ENCODE data around the gene CHSY1. TPM values are rescaled to one million over a fixed set of nuclear protein-coding genes. Genes with fewer than 3 reads are reported as not detected.

Gene CHSY1
- polyA plus RNA-seq, 2 of the 4 experiments (the other 2 are of a cell fraction), result 16.0 to 28.1 TPM

DNA sequence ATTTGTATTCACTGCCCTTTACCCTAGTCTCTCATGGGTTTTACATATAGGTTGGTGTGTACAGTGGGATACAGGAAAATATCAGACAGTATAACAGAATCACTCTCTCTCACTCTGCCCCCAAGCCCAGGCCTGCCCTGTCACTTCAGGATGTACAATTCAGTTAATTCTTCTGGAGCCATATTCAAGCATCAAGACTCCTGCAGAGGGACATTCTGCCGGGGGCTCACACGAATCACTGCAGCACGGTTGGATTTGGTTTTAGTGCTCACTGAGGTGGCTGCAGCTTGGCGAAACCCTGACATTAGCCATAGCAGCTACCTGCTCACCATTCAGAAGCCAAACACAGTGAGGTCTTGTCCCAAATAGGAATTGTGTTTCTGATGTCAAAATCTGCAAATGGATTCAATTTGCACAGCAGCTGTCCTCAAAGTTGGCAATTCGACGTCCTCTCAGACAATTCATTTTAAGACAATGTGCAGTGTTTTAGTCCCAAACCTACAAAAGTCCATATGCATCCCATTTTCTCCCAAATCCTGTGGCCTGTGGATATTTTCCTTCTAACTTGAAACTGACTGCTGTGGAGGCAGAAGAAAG is 82.9 kb downstream of the CHSY1 start:
- H3K27ac ChIP-seq, result no peak overlapping the region
- H3K4me1 ChIP-seq, result no peaks in the 10 kb centered on the region
- ATAC-seq (no peak), FAIRE-seq (no peak), DNase-seq (ENCODE audit: low read depth in 1 of 2, low spot score in 1 of 2) (no peak)
- no peak overlapping the region for H3K4me2 ChIP-seq
- ChIA-PET CTCF (interaction anchor here (0.8 to 1.4 kb wide), 4 partner anchors 16 to 153 kb away, joined by 3 to 4 read pairs (median 4); no protein-coding TSS in a partner anchor), POLR2A (no interaction called here)
- 87% methylated on average over 6 of the region's 6 CpGs for WGBS (ENCODE audit: missing lambda C conversion rate)
- peaks cover 38% of the 10 kb centered on the region for H3K9me3 ChIP-seq
- TF ChIP-seq HOXB13 (CRISPR knock-in tag; IDR thresholded peaks at IDR 0.05; ENCODE audit: low read depth) (no peak), ZSCAN20 (CRISPR knock-in tag; IDR thresholded peaks at IDR 0.05) (no peak), FOSB (CRISPR knock-in tag; IDR thresholded peaks at IDR 0.05) (no peak), HEYL (CRISPR knock-in tag; IDR thresholded peaks at IDR 0.05) (no peak), NR3C1 (IDR thresholded peaks at IDR 0.05) (no peak), HDAC2 (IDR thresholded peaks at IDR 0.05) (no peak), NFE2L2 (conservative IDR thresholded peaks at IDR 0.05; ENCODE audit: low read length) (no peak), FOSL2 (IDR thresholded peaks at IDR 0.05) (no peak), FOSL2 (CRISPR knock-in tag; IDR thresholded peaks at IDR 0.05) (no peak), JUNB (IDR thresholded peaks at IDR 0.05) (no peak), ESRRA (IDR thresholded peaks at IDR 0.05; ENCODE audit: borderline replicate concordance, low read length) (no peak), CBX8 (IDR thresholded peaks at IDR 0.05) (no peak), RAD21 (conservative IDR thresholded peaks at IDR 0.05 in 1 of 2, IDR thresholded peaks at IDR 0.05 in 1 of 2) (no peak), EP300 (IDR thresholded peaks at IDR 0.05) (no peak), EHMT2 (IDR thresholded peaks at IDR 0.05; ENCODE audit: low read depth) (no peak)
- TF ChIP-seq, protein P1, sequence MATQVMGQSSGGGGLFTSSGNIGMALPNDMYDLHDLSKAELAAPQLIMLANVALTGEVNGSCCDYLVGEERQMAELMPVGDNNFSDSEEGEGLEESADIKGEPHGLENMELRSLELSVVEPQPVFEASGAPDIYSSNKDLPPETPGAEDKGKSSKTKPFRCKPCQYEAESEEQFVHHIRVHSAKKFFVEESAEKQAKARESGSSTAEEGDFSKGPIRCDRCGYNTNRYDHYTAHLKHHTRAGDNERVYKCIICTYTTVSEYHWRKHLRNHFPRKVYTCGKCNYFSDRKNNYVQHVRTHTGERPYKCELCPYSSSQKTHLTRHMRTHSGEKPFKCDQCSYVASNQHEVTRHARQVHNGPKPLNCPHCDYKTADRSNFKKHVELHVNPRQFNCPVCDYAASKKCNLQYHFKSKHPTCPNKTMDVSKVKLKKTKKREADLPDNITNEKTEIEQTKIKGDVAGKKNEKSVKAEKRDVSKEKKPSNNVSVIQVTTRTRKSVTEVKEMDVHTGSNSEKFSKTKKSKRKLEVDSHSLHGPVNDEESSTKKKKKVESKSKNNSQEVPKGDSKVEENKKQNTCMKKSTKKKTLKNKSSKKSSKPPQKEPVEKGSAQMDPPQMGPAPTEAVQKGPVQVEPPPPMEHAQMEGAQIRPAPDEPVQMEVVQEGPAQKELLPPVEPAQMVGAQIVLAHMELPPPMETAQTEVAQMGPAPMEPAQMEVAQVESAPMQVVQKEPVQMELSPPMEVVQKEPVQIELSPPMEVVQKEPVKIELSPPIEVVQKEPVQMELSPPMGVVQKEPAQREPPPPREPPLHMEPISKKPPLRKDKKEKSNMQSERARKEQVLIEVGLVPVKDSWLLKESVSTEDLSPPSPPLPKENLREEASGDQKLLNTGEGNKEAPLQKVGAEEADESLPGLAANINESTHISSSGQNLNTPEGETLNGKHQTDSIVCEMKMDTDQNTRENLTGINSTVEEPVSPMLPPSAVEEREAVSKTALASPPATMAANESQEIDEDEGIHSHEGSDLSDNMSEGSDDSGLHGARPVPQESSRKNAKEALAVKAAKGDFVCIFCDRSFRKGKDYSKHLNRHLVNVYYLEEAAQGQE (IDR thresholded peaks at IDR 0.05), result no peak
- TF ChIP-seq, protein P2, sequence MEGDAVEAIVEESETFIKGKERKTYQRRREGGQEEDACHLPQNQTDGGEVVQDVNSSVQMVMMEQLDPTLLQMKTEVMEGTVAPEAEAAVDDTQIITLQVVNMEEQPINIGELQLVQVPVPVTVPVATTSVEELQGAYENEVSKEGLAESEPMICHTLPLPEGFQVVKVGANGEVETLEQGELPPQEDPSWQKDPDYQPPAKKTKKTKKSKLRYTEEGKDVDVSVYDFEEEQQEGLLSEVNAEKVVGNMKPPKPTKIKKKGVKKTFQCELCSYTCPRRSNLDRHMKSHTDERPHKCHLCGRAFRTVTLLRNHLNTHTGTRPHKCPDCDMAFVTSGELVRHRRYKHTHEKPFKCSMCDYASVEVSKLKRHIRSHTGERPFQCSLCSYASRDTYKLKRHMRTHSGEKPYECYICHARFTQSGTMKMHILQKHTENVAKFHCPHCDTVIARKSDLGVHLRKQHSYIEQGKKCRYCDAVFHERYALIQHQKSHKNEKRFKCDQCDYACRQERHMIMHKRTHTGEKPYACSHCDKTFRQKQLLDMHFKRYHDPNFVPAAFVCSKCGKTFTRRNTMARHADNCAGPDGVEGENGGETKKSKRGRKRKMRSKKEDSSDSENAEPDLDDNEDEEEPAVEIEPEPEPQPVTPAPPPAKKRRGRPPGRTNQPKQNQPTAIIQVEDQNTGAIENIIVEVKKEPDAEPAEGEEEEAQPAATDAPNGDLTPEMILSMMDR (IDR thresholded peaks at IDR 0.05), result no peak
- no peak overlapping the region for H3K4me3 ChIP-seq

DNA sequence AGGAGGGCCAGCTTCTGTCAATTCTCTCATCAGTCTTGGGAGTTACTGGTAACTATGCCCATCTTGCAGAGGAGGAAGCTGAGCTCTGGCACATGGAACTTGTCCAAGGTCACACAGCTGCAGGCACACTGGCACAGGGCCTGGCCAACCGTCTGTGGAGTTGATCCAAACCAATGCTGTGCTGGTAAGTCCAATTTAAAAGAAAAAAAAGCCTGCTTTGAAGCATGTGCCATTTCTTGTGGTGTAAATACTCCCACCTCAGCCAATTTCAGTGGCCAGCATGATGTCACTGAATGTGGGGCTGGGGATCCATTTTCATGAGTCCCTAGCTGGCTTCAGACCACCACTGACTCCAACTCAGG is 83.4 kb downstream of the CHSY1 start:
- no peak overlapping the region for H3K4me2 ChIP-seq
- no peaks in the 10 kb centered on the region for H3K4me1 ChIP-seq
- no peak for ATAC-seq
- peaks cover 43% of the 10 kb centered on the region for H3K9me3 ChIP-seq
- H3K4me3 ChIP-seq, result no peak overlapping the region
- FAIRE-seq, result no peak
- POLR2A ChIA-PET, result no interaction called here
- 73% methylated on average over 1 of the region's 1 CpG for WGBS (ENCODE audit: missing lambda C conversion rate)
- CTCF ChIA-PET, result interaction anchor here (0.8 to 1.2 kb wide), 5 partner anchors 16 to 153 kb away, joined by 3 to 4 read pairs (median 3); no protein-coding TSS in a partner anchor
- no peak for DNase-seq (ENCODE audit: low read depth in 1 of 2, low spot score in 1 of 2)
- no peak overlapping the region for H3K27ac ChIP-seq
- no peak for TF ChIP-seq SMC3 (IDR thresholded peaks at IDR 0.05)

DNA sequence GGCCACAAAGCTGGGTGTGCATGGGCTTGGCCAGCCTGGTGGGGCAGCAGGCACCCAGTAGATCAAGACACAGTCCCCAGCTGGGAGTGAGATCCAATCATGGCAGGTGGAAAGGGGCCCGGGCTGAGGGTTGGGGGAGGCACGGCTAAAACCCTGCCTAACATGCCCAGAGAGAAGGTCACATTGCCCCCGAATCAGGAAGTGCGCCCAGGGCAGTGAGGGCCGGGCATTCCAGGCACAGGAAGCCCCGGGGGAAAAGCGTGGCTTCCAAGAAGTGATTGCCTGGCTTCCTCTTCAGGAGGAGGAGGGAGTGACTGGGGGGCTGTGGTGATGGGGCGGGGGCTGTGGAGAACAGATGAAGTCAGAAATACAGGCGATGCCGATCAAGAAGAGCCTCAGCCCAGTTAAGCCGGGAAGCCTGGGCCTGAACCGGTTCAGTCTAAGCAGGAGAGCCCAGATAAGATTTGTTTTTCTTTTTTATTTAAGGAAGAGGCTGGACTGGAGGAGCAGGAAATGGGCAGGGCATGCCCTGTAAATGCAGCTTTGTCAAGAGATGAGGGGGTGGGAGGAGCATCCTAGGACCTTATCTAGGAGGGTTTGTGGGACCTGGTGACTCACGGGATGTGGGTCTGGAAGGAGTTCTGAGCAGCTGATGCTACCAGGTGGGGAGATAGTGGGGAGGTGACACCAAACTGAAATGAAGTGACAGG is 83.9 kb downstream of the CHSY1 start:
- Histone ChIP-seq H3K27ac (no peak overlapping the region), H3K4me3 (no peak overlapping the region), H3K4me2 (no peak overlapping the region), H3K4me1 (no peaks in the 10 kb centered on the region), H3K9me3 (peaks cover 43% of the 10 kb centered on the region)
- WGBS (ENCODE audit: missing lambda C conversion rate), result 74% methylated on average over 13 of the region's 13 CpGs
- ChIA-PET POLR2A (no interaction called here), CTCF (interaction anchor here (0.8 to 1.2 kb wide), 5 partner anchors 15 to 152 kb away, joined by 3 to 4 read pairs (median 3); no protein-coding TSS in a partner anchor)
- ATAC-seq, result peak in 1 of 2 experiments; percentile 11; a peak in 1 of 6 replicates
- TF ChIP-seq PHF8 (IDR thresholded peaks at IDR 0.05; ENCODE audit: borderline replicate concordance, low read depth) (no peak), FOSL2 (IDR thresholded peaks at IDR 0.05) (no peak), FOSL2 (CRISPR knock-in tag; IDR thresholded peaks at IDR 0.05) (no peak), HDAC2 (IDR thresholded peaks at IDR 0.05) (no peak), MAZ (IDR thresholded peaks at IDR 0.05; ENCODE audit: borderline replicate concordance, low read depth, low read length) (no peak), JUN (IDR thresholded peaks at IDR 0.05) (no peak), HOXA7 (CRISPR knock-in tag; IDR thresholded peaks at IDR 0.05) (no peak)
- TF ChIP-seq, protein P2 (IDR thresholded peaks at IDR 0.05), result no peak
- DNase-seq (ENCODE audit: low read depth in 1 of 2, low spot score in 1 of 2), result peak in 1 of 2 experiments; percentile 12
- no peak for FAIRE-seq

Measured in A549 (cell line).